ENCODE measurements around the gene MEIS3. TPM values are rescaled to one million over a fixed set of nuclear protein-coding genes. Genes with fewer than 3 reads are reported as not detected.

The MEIS3 gene
- polyA plus RNA-seq, 2 of the 4 experiments (the other 2 are of a cell fraction) = 16.5 to 27.1 TPM

- ChIA-PET CTCF (interaction anchor here (0.6 to 7.8 kb wide), 5 partner anchors 21 to 59 kb away, joined by 3 to 117 read pairs (median 16); no protein-coding TSS in a partner anchor), POLR2A (no interaction called here)
- H3K4me3 ChIP-seq = no peak overlapping the region
- peaks cover 22% of the 10 kb centered on the region for H3K4me1 ChIP-seq
- no peak for TF ChIP-seq USF2 (IDR thresholded peaks at IDR 0.05)
- no peak for TF ChIP-seq E2F6 (IDR thresholded peaks at IDR 0.05; ENCODE audit: borderline replicate concordance, low read depth)
- H3K27ac ChIP-seq = no peak overlapping the region
- no peak overlapping the region for H3K4me2 ChIP-seq
- 95% methylated on average over 24 of the region's 24 CpGs for WGBS (ENCODE audit: missing lambda C conversion rate)
- H3K9me3 ChIP-seq = no peaks in the 10 kb centered on the region
- DNase-seq (ENCODE audit: low read depth in 1 of 2, low spot score in 1 of 2) (no peak), FAIRE-seq (no peak), ATAC-seq (no peak)
These were observed 66.0 kb downstream of the MEIS3 start for GRCh38 chr19:47353307-47353712.

Other genes with a start within 250 kb of the MEIS3 start
- gene BBC3, start 188.3 kb downstream of the MEIS3 start, polyA plus RNA-seq (2011; rRNA removed) = 3.6 and 6.0 TPM in 2 replicates
- gene BBC3, start 188.3 kb downstream of the MEIS3 start, polyA plus RNA-seq (2017; fragmentation: RNase III; extraction: RNeasy Plus Mini Kit Qiagen cat#74134 plus additional on column Dnase treatment) = 8.9 to 9.4 TPM (median 8.9 TPM) in 3 replicates
- gene CCDC9, start 163.0 kb downstream of the MEIS3 start, polyA plus RNA-seq (2011; rRNA removed) = 6.5 and 9.4 TPM in 2 replicates
- gene CCDC9, start 163.0 kb downstream of the MEIS3 start, polyA plus RNA-seq (2017; fragmentation: RNase III; extraction: RNeasy Plus Mini Kit Qiagen cat#74134 plus additional on column Dnase treatment) = 22.2 to 25.7 TPM (median 24.6 TPM) in 3 replicates
- gene INAFM1, start 144.6 kb downstream of the MEIS3 start, polyA plus RNA-seq (2011; rRNA removed) = 1.5 and 1.6 TPM in 2 replicates
- 4.6 to 5.7 TPM (median 5.5 TPM) in 3 replicates for gene INAFM1, start 144.6 kb downstream of the MEIS3 start, polyA plus RNA-seq (2017; fragmentation: RNase III; extraction: RNeasy Plus Mini Kit Qiagen cat#74134 plus additional on column Dnase treatment)
- gene C5AR1, start 109.7 kb downstream of the MEIS3 start, polyA plus RNA-seq (2011; rRNA removed) = 3.4 and 3.5 TPM in 2 replicates
- 1.4 to 1.6 TPM (median 1.5 TPM) in 3 replicates for gene C5AR1, start 109.7 kb downstream of the MEIS3 start, polyA plus RNA-seq (2017; fragmentation: RNase III; extraction: RNeasy Plus Mini Kit Qiagen cat#74134 plus additional on column Dnase treatment)
- 0.28 and 0.36 TPM in 2 replicates for gene C5AR2, start 87.4 kb downstream of the MEIS3 start, polyA plus RNA-seq (2011; rRNA removed)
- gene C5AR2, start 87.4 kb downstream of the MEIS3 start, polyA plus RNA-seq (2017; fragmentation: RNase III; extraction: RNeasy Plus Mini Kit Qiagen cat#74134 plus additional on column Dnase treatment) = 0.13 to 0.25 TPM (median 0.17 TPM) in 3 replicates
- gene DHX34, start 70.2 kb downstream of the MEIS3 start, polyA plus RNA-seq (2011; rRNA removed) = 12.4 and 14.4 TPM in 2 replicates
- 23.1 to 24.5 TPM (median 23.4 TPM) in 3 replicates for gene DHX34, start 70.2 kb downstream of the MEIS3 start, polyA plus RNA-seq (2017; fragmentation: RNase III; extraction: RNeasy Plus Mini Kit Qiagen cat#74134 plus additional on column Dnase treatment)
- 0.12 and 0.35 TPM in 2 replicates for gene SLC8A2, start 52.4 kb upstream of the MEIS3 start, polyA plus RNA-seq (2011; rRNA removed)
- 0.15 to 0.30 TPM (median 0.17 TPM) in 3 replicates for gene SLC8A2, start 52.4 kb upstream of the MEIS3 start, polyA plus RNA-seq (2017; fragmentation: RNase III; extraction: RNeasy Plus Mini Kit Qiagen cat#74134 plus additional on column Dnase treatment)
- 10.6 and 12.5 TPM in 2 replicates for gene KPTN, start 64.7 kb upstream of the MEIS3 start, polyA plus RNA-seq (2011; rRNA removed)
- gene KPTN, start 64.7 kb upstream of the MEIS3 start, polyA plus RNA-seq (2017; fragmentation: RNase III; extraction: RNeasy Plus Mini Kit Qiagen cat#74134 plus additional on column Dnase treatment) = 20.6 to 22.1 TPM (median 20.8 TPM) in 3 replicates
- gene NAPA, start 95.5 kb upstream of the MEIS3 start, polyA plus RNA-seq (2011; rRNA removed) = 69.6 and 74.3 TPM in 2 replicates
- gene NAPA, start 95.5 kb upstream of the MEIS3 start, polyA plus RNA-seq (2017; fragmentation: RNase III; extraction: RNeasy Plus Mini Kit Qiagen cat#74134 plus additional on column Dnase treatment) = 92.5 to 101 TPM (median 94.2 TPM) in 3 replicates
- not detected in 2 replicates for gene ZNF541, start 153.6 kb upstream of the MEIS3 start, polyA plus RNA-seq (2011; rRNA removed)
- not detected in 3 replicates for gene ZNF541, start 153.6 kb upstream of the MEIS3 start, polyA plus RNA-seq (2017; fragmentation: RNase III; extraction: RNeasy Plus Mini Kit Qiagen cat#74134 plus additional on column Dnase treatment)
- 0.83 and 1.1 TPM in 2 replicates for gene BICRA, start 189.6 kb upstream of the MEIS3 start, polyA plus RNA-seq (2011; rRNA removed)
- gene BICRA, start 189.6 kb upstream of the MEIS3 start, polyA plus RNA-seq (2017; fragmentation: RNase III; extraction: RNeasy Plus Mini Kit Qiagen cat#74134 plus additional on column Dnase treatment) = 12.4 to 14.6 TPM (median 12.4 TPM) in 3 replicates